Body of pancreas (tissue), 4 donors: ENCODE measurements around the gene MAST3. TPM values are rescaled to one million over a fixed set of nuclear protein-coding genes. Genes with fewer than 3 reads are reported as not detected.

Experiments
- ATAC-seq: fragments of 150-250 bp; one replicate; pipeline ENCODE4 v1.9.1; 2016
- DNase-seq, 4 donors: peaks; one replicate each; pipeline ENCODE4 v3.0.0-alpha.2; 2019
- H3K27ac ChIP-seq, 4 donors: fragments of 200-600 bp; sonication (generic); 1 replicate in 3 of 4; 2 replicates in 1 of 4; pipeline versions ENCODE4 v1.5.1 to v1.6.1; 2016 to 2019; ENCODE audit warnings: mild to moderate bottlenecking in 1 of 4, mixed read lengths in 1 of 4, moderate library complexity in 1 of 4
- H3K27me3 ChIP-seq, 2 donors: fragments of 200-600 bp; sonication (generic); one replicate each; pipeline ENCODE4 v1.6.0; 2016; ENCODE audit warnings: mild to moderate bottlenecking in 1 of 2
- H3K36me3 ChIP-seq, 2 donors: fragments of 200-600 bp; sonication (generic); replicated peaks in 1 of 2; 2 replicates each; pipeline ENCODE4 v1.5.1; 2016; ENCODE audit warnings: low read depth in 2 of 2; ENCODE audit not compliant: insufficient read depth in 1 of 2
- H3K4me1 ChIP-seq: fragments of 200-600 bp; sonication (generic); one replicate; pipeline ENCODE4 v1.6.0; 2016
- H3K4me3 ChIP-seq, 2 donors: fragments of 200-600 bp; sonication (generic); 1 replicate in 1 of 2; 2 replicates in 1 of 2; pipeline ENCODE4 v1.5.1; 2016 to 2019
- H3K9me3 ChIP-seq, 3 donors: fragments of 200-600 bp; sonication (generic); 1 replicate in 2 of 3; 2 replicates in 1 of 3; pipeline ENCODE4 v1.5.1; 2016
- CTCF ChIP-seq, 7 experiments: fragments of 450-650 bp in 4 of 7; fragments of 200-600 bp in 3 of 7; sonication (generic) in 3 of 7; IDR thresholded peaks; one replicate each; pipeline ENCODE4 v1.5.1; 2016 to 2019; ENCODE audit warnings: antibody characterized with exemption in 7 of 7
- POLR2A ChIP-seq, 3 donors: fragments of 450-650 bp; IDR thresholded peaks; one replicate each; pipeline ENCODE4 v1.6.1; 2016; ENCODE audit warnings: antibody characterized with exemption in 3 of 3, mild to moderate bottlenecking in 2 of 3
- WGBS, 2 donors: methylation state at CpG; one replicate each; pipeline ENCODE4 v1.1.5; 2017; 5-methylcytosine and 5-hydroxymethylcytosine counted together
- intact Hi-C: fragments of 100-400 bp; cut with DNase I; formaldehyde crosslinking; loops from one replicate; pipeline ENCODE4 v1.15.1; 2023
- total RNA-seq, 2 donors: library from RNA; depleted of rRNA; stranded (reverse); fragments of >200 nt; gene quantifications; one replicate each; pipeline ENCODE4 v1.1.0, GENCODE V29; 2016

Gene MAST3
- total RNA-seq, 2 donors from 2014 or later = 17.6 to 35.3 TPM

GRCh38 chr19:18171605-18172327 lies 74.2 kb downstream of the MAST3 start:
- TF ChIP-seq CTCF (IDR thresholded peaks at IDR 0.05) (no peak), POLR2A (IDR thresholded peaks at IDR 0.05) (no peak)
- no peak for ATAC-seq
- H3K4me1 ChIP-seq = peaks cover 25% of the 10 kb centered on the region
- H3K27ac ChIP-seq = peak overlapping the region in 2 of 4 donors; percentile 57 to 88
- H3K27me3 ChIP-seq = no peaks in the 10 kb centered on the region
- H3K4me3 ChIP-seq = no peak overlapping the region
- no peaks in the 10 kb centered on the region for H3K9me3 ChIP-seq
- intact Hi-C loops = no loop called here
- H3K36me3 ChIP-seq = no peaks in the 10 kb centered on the region
- WGBS, 2 donors = 81 to 94% methylated on average over 7 to 8 of the region's 8 CpGs
- DNase-seq = peak in 1 of 4 donors; percentile 20

- H3K27me3 ChIP-seq = no peaks in the 10 kb centered on the region
- peaks cover 25% of the 10 kb centered on the region for H3K4me1 ChIP-seq
- no peaks in the 10 kb centered on the region for H3K9me3 ChIP-seq
- no peak overlapping the region for H3K4me3 ChIP-seq
- 80 to 91% methylated on average over 7 of the region's 7 CpGs for WGBS, 2 donors
- TF ChIP-seq POLR2A (IDR thresholded peaks at IDR 0.05) = no peak
- no peak for TF ChIP-seq CTCF (IDR thresholded peaks at IDR 0.05)
- ATAC-seq = no peak
- H3K36me3 ChIP-seq = no peaks in the 10 kb centered on the region
- intact Hi-C loops = no loop called here
- no peak for DNase-seq
- H3K27ac ChIP-seq = peak overlapping the region; percentile 40 to 88 (median 68)
These were observed 74.9 kb downstream of the MAST3 start for GRCh38 chr19:18172331-18173053.

GRCh38 chr19:18173054-18173571 lies 75.5 kb downstream of the MAST3 start:
- peak overlapping the region; percentile 60 to 88 (median 79) for H3K27ac ChIP-seq
- peaks cover 25% of the 10 kb centered on the region for H3K4me1 ChIP-seq
- no peak for ATAC-seq
- H3K9me3 ChIP-seq = no peaks in the 10 kb centered on the region
- intact Hi-C loops = no loop called here
- H3K4me3 ChIP-seq = no peak overlapping the region
- TF ChIP-seq POLR2A (IDR thresholded peaks at IDR 0.05) (no peak), CTCF (IDR thresholded peaks at IDR 0.05) (no peak)
- WGBS, 2 donors = 69 to 79% methylated on average over 15 to 17 of the region's 18 CpGs
- H3K36me3 ChIP-seq = no peaks in the 10 kb centered on the region
- peak in 1 of 4 donors; percentile 80 for DNase-seq
- H3K27me3 ChIP-seq = no peaks in the 10 kb centered on the region

GRCh38 chr19:18173572-18174288 lies 76.2 kb downstream of the MAST3 start, which contains the start of gene IFI30:
Gene IFI30 (plus strand): TSS chr19:18173813. CDS start chr19:18173842, 29 bp downstream.
- ATAC-seq = peak; percentile 88
- Histone ChIP-seq H3K27ac (peak within 1 kb of the TSS; percentile 60 to 88 (median 79)), H3K9me3 (no peaks in the 10 kb centered on the region), H3K4me1 (peaks cover 25% of the 10 kb centered on the region), H3K4me3 (peak within 1 kb of the TSS; percentile 26 to 55), H3K36me3 (no peaks in the 10 kb centered on the region), H3K27me3 (no peaks in the 10 kb centered on the region)
- intact Hi-C loops = no loop called here
- DNase-seq = peak; percentile 87 to 96 (median 94)
- TF ChIP-seq CTCF (IDR thresholded peaks at IDR 0.05) (no peak), POLR2A (IDR thresholded peaks at IDR 0.05) (peak; percentile 88 to 95 (median 88))
- 0% methylated on average over 5 to 47 of the region's 47 CpGs for WGBS, 2 donors
